Adrenal gland (tissue), 5 donors: ENCODE results near the gene C10orf67.

Experiments used
- CTCF ChIP-seq, 6 experiments: fragments of 450-650 bp in 4 of 6; fragments of 200-600 bp in 2 of 6; sonication (generic) in 1 of 6; IDR thresholded peaks; 1 replicate in 5 of 6; 2 replicates in 1 of 6; pipeline versions ENCODE4 v1.5.1 to v1.8.0; 2016 to 2021; ENCODE audit warnings: antibody characterized with exemption in 6 of 6, mild to moderate bottlenecking in 2 of 6, moderate library complexity in 1 of 6
- POLR2A ChIP-seq, 2 donors: fragments of 450-650 bp; IDR thresholded peaks; one replicate each; pipeline ENCODE4 v1.6.1; 2017; ENCODE audit warnings: antibody characterized with exemption in 2 of 2, mild to moderate bottlenecking in 2 of 2, moderate library complexity in 1 of 2
- donor health status: DM: no; HTN: no; CAD: no.

GRCh38 chr10:23201837-23202236 lies 142.8 kb downstream of the C10orf67 start:
- TF ChIP-seq CTCF (IDR thresholded peaks at IDR 0.05), result no peak
- no peak for TF ChIP-seq POLR2A (IDR thresholded peaks at IDR 0.05)
